Stimulated activated CD8-positive, alpha-beta memory T cell treated with anti-CD3 and anti-CD28 coated beads, Interleukin-2, amount 100 ng/mL, for 48 hours (primary cell): ENCODE results near the gene NLN.
"Not testable (repeated sequence)": the region's sequence is repeated elsewhere in the genome, so short reads cannot be mapped to it uniquely, and the experiment has no call there.

Experiments used
- DNase-seq, 2 donors: peaks; one replicate each; pipeline ENCODE4 v3.0.0-alpha.2; 2020; ENCODE audit warnings: low read depth in 2 of 2

The NLN gene

DNA sequence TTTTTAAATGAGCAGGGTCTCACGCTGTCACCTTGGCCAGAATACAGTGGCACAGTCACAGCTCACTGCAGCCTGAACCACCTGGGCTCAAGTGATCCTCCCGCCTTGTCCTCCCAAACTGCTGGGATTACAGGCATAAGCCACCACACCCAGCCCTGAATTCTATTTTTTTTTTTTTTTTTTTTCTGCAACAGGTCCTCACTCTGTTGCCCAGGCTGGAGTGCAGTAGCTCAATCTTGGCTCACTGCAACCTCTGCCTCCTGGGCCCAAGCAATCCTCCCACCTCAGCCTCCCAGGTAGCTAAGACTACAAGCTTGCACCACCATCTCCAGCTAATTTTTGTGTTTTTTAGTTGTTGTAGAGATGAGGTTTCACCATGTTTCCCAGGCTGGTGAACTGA is 51.0 kb downstream of the NLN start:
- not testable (repeated sequence) for DNase-seq

DNA sequence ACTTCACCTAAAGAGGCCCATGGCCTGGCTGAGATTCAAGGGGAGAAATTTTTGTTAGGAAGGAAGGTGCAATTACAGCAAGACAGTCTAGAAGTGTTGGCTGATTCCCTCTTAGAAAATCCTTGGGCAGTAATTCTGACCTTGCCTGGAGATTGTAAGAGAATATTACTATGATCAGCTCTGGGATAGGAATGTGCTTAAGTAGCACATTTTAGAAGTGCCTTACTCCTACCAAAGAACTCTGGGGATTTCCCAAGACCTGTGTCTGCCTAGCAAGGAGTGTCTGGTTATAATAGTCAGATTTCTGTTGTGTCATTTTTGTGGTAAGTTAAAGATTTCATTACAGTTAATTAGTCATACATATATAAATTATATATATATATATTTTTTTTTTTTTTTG is 52.3 kb downstream of the NLN start:
- DNase-seq = no peak

DNA sequence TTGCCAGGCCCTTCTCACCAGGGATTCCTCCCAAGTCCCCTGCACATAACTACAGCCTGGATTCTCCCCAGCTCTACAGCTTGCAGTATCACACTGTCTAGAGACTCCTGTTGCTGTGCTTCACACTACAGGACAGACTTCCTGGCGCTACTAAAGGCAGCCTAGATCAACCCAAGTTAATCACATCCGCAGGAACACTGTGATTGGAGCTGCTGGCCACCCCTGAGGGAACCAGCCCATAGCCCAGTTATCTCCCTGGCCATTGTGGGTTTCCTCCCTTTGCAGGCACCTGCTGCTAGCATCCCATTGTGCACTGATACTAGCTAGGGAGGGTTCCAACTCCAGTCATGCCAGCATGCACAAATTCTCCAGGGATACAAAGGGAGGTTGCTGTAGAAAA is 53.5 kb downstream of the NLN start:
- no peak for DNase-seq

DNA sequence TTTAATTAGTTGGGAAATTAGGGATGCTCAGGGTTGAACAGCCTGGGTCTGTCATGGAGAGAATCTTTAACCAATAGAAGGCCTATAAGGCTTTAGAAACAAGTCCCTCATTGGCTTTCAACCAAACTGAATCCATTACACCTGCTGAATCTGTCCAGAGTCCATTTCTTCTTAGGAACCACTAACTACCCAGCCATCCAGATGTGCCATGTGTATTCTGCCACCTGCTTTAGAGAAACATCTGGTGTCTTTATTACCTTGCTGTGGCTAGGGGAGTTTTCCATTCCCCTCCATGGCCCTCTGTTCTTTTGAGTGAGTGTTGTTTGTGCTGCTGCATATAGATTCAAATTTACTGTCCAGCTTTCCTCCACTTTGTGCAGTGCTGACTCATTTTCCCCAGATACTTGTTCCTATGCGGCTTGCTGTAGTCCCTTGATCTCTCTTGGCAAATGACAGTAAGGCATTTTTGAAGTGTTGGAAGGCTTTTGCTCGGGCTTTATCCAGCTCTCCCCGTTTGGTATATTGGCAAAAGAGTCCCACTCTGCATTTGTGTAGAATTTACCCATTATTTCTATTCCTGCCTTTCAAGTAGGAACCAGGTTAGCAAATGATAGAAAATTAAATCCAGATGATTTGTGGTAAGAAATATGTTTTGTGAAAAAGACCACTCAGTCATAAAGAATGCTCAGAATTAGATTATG is 54.6 kb downstream of the NLN start:
- DNase-seq = no peak

- no peak for DNase-seq
Measured at GRCh38 chr5:65778126-65778525, 56.1 kb downstream of the NLN start.

DNA sequence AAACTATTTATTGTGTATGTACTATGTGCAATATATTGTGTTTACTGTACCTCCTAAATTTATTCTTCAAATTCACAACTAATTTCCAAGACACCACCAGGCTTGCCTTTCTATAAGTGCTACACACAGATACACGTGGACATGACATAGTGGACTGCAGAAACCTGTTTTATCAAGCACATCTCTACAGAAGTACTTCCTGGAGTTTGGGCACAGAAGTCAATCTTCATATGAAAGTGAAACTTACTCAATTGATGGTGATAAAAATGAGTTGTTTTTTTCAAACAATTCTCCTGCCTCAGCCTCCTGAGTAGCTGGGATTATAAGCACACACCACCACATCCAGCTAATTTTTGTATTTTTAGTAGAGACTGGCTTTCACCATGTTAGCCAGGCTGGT is 57.6 kb downstream of the NLN start:
- DNase-seq = no peak

- DNase-seq = not testable (repeated sequence)
Measured at GRCh38 chr5:65788296-65788695, 66.3 kb downstream of the NLN start.

GRCh38 chr5:65790371-65791163 is 68.6 kb downstream of the NLN start:
- DNase-seq = no peak

DNA sequence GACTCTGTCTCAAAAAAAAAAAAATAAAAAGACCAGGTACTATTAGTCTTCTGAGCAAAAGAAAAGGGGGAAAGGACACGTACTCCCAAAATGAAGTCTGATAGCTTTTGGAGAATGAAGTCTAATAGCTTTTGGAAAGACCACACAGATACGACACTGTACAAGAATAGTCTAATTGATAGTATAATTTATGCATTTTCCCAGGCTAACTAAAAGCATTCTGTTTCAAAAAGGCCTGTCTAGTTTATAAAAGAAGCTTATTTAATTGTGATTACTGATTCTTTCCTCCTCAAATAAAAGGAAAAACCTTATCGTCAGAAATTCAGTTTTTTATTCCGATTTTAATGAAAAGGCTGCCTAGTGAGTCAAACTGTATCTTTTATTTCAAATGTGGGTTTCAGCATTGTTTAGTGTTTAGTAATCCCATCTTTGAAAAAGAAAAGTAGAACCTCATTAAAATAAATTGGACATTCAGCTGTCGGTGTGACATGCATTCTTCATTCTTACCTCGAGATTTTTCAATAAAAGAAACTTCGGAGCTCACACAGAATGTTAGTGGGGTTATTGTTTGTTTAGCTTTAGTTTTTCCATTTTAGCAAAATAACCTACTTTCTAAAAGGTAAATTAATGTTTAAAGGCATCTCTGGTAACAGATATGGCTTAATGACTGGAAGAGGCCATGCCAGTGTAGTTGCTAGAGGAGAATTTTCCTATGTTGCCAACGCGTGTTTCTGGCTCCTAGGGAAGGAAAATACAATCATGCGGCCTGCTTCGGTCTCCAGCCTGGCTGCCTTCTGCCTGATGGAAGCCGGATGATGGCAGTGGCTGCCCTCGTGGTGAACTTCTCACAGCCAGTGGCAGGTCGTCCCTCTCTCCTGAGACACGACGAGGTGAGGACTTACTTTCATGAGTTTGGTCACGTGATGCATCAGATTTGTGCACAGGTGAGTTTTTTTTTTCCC is 70.0 kb downstream of the NLN start:
- DNase-seq = no peak

- no peak for DNase-seq
Measured at GRCh38 chr5:65796269-65796668, 74.3 kb downstream of the NLN start.

- DNase-seq = no peak
Measured at GRCh38 chr5:65796751-65797316, 74.8 kb downstream of the NLN start.

GRCh38 chr5:65797481-65797880 is 75.5 kb downstream of the NLN start:
- no peak for DNase-seq

- no peak for DNase-seq
Measured at GRCh38 chr5:65799857-65800256, 77.9 kb downstream of the NLN start.

GRCh38 chr5:65800775-65801174 is 78.8 kb downstream of the NLN start:
- no peak for DNase-seq

DNA sequence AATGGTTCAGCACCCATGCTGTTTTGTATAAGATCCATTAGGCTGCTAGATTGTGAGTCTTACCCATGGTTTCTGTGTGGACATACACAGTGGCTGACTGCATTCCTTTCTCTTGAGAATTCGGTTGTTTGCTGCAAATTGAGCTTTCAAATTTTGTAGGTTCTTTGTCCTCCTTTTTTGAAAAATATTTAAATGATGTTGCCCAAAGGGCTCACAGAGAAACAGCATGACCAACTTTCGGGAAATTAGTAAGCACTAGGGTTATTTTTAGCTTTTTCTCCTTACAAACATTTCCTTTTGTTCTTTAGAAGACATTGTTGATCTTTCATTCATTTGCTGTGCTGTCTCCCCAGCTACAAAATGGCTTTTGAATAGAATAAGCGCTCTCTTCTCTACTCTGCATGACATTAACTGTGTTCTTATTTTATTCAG is 79.4 kb downstream of the NLN start:
- DNase-seq = no peak

GRCh38 chr5:65802080-65802479 is 80.1 kb downstream of the NLN start:
- DNase-seq = no peak

GRCh38 chr5:65802820-65803219 is 80.8 kb downstream of the NLN start:
- no peak for DNase-seq

DNA sequence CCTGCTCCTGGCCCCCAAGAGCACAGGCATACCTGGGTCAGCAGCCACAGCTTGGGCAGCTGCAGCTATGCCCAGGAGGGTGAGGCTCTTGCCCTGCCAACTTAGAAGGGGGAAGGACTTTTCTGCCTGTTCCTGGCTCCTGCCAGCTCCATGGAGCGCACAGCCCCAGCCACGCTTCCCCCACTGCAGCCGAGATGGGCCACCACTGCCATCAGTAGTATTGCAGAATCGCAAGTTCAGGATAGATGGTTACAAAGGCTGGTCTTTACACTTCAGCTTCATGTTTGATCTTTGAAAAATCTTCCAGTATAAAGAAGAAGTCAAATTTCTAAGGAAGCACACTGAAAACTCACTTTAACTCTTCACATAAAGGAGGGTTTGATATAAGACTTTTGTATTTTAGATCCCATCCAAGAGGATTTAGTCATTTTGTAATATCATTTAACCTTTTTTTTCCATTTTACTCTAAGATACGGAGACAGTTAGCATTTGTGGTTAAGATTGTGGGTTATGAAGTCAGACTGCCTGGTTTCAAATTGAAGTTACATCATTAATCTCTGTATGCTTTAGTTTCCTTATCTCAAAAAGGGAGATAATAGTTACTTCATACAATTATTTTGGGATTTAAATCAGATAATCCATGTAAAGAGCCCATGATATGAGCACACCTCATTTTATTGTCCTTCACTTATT is 81.8 kb downstream of the NLN start:
- DNase-seq = no peak

DNA sequence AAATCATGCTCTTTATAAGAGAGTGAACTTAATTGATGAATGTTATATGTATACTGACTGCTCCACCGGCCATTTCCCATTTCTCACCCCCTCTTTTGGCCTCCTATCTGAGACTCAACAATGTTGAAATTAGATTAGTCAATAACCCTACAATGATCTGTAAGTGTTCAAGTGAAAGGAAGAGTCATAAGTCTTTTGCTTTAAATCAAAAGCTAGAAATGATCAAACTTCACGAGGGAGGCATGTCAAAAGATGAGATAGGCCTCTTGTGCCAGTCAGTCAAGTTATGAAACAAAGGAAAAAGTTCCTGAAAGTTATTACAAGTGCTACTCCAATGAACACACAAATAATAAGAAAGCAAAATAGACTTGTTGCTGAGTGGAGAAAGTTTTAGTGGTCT is 83.1 kb downstream of the NLN start:
- no peak for DNase-seq

GRCh38 chr5:65807494-65807893 is 85.5 kb downstream of the NLN start:
- DNase-seq = not testable (repeated sequence)

GRCh38 chr5:65808251-65808741 is 86.3 kb downstream of the NLN start:
- no peak for DNase-seq
